GM18951 (cell line): ENCODE results near the gene SWAP70.
A peak's percentile ranks its signal among the peaks of the same experiment; 100 is the strongest.

Experiments used
- POLR2A ChIP-seq: IDR thresholded peaks from 4 replicates; pipeline ENCODE4 v1.6.1; 2011; ENCODE audit warnings: mild to moderate bottlenecking; ENCODE audit not compliant: insufficient read length, insufficient read depth; ENCODE audit errors: extremely low read depth
- in situ Hi-C: fragments of 300-500 bp; cut with MboI; formaldehyde crosslinking; loops from one replicate; pipeline ENCODE4 v1.12.0; 2022; ENCODE audit warnings: low sequenced_read_pairs, mixed read lengths, inconsistent platforms; ENCODE audit not compliant: unreplicated experiment

Gene SWAP70

DNA sequence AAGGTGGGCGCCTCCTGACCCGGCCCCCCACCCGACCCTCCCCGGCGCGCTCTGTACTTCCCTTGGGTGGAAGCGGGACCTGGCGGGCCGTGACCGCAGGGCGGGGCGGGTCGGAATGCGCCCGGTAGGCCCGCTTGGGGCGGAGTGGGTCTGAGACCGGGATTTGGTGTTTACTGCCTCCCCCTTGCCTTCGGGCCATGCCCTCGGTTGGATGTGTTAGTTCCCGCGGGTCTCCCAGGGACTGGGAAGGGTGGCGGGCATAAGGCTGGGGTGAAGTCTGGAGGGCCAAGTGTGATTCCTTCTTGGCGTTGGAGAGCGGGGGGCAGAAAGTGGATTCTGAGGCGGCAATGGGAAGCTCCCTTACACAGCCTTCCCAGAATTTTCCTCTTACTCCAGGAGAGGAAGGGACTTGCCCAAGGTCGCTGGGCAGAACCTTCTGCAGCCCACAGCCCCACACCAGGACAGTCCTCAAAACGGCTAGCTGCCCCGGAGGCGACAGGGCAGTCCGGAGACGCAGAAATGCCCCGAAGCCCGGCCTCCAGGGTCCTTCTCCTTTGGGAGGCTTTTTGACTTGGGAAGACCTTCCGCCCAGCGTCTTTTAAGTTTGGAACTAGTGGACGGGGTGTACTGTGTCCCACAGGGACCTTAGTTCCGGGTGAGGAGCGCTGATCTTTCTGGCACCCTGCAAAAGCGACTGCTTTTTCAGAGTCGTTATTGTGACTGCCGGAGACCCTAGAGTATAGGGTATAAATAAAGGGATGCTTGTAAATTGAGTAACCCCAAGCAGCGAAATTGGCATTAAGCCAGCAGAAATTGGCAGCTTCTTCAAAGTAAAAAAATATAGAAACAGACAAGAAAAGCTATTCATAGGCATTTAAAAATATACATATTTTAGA is 647 bp downstream of the SWAP70 start:
- no peak for TF ChIP-seq POLR2A
- in situ Hi-C loops, result no loop called here

DNA sequence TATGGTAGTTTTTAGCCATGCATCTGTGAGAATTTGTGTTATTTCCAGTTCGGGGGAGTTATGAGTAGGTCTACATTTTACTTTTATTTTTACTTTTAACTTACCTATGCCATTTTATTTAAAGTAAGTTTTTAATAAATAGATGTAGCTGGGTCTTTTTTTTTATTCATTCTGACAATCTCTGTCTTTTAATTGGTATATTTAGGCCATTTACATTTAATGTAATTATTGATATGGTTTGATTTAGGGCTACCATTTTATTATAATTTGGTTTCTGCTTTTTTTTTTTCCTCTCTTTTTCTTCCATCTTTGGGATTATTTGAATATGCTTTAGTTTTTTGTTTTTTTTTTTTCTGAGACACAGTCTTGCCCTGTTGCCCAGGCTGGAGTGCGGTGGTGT is 1.9 kb downstream of the SWAP70 start:
- in situ Hi-C loops, result no loop called here
- TF ChIP-seq POLR2A, result no peak

DNA sequence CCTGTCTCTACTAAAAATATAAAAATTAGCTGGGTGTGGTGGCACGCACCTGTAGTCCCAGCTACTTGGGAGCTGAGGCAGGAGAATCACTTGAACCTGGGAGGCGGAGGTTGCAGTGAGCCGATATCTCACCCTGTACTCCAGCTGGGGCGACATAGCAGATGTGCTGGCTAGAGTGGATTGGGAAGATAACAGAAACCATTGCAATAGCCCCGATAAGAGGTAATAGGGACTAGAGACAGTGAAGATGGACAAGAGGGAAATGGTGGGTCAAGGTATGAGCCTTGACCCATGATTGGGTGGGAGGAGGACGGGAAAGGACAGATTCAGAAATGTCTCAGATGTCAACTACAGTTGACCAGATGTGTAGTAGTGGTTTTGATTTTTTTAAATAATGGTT is 6.1 kb downstream of the SWAP70 start:
- in situ Hi-C loops, result no loop called here

DNA sequence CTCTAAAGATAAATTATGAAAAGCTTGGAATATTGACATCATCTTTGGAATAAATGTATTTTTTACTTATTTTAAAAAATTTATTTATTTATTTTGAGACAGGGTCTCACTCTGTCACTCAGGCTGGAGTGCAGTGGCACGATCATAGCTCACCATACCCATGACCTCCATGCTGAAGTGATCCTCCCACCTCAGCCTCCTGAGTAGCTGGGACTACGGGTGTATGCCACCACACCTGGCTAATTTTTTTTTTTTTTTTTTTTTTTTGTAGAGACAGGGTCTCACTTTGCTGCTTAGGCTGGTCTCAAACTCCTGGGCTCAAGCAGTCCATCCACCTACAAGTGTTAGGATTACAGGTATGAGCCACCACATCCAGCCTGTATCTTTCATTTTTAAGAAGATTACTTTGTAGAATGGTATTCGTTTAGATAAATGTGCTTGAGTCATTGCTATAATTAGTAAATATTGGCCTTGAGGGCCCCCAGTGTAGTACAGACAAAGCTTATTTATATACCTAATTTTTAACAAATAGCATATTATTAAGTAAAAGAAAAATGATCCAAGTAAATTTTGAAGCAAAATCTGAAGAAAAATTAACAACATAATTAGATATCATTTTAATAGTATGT is 8.5 kb downstream of the SWAP70 start:
- TF ChIP-seq POLR2A, result no peak
- in situ Hi-C loops, result no loop called here

More for the DNA sequence above, 6.1 kb downstream of the SWAP70 start:
- no peak for TF ChIP-seq POLR2A

GRCh38 chr11:9672918-9673317 is 9.0 kb downstream of the SWAP70 start:
- in situ Hi-C loops, result no loop called here
- TF ChIP-seq POLR2A, result no peak

GRCh38 chr11:9675691-9676090 is 11.8 kb downstream of the SWAP70 start:
- in situ Hi-C loops, result no loop called here
- no peak for TF ChIP-seq POLR2A

DNA sequence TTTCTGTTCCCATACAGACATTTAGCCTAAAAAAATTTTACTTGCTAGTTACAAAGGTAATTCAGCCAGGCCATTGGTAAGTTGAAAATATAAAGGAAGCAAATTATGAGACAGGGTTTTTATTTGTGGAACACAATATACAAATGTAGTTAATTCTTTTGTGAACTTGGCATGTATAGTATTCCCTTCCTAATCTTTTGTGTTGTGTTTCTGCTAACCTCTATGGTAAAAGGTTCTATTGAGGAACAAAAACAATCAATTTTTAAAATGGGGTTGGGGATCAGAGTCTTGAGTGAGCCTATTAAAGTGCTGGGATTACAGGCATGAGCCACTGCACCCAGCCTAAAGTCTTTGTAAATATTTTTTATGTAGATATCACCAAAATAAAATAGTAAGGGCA is 14.1 kb downstream of the SWAP70 start:
- in situ Hi-C loops, result no loop called here

DNA sequence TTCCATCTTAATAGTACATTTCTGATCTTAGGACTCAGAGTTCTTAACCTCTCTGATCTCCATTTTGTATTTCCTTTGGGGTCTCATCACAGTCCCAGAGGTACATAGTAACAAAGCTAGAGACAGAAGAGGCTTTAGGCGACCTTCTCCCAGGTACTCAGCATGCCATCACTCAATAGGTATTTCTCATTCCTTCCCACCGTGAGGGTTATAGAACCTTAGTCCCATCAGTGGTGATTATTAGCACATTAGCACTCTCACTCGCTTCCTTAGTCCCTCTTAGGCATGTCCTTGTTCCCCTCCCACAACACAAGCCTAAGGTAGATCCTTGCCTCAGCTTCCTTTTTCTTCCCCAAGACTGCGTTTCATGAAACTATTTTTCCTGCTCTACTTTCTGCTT is 14.7 kb downstream of the SWAP70 start:
- TF ChIP-seq POLR2A, result no peak
- in situ Hi-C loops, result no loop called here

More for the DNA sequence above, 14.1 kb downstream of the SWAP70 start:
- no peak for TF ChIP-seq POLR2A

DNA sequence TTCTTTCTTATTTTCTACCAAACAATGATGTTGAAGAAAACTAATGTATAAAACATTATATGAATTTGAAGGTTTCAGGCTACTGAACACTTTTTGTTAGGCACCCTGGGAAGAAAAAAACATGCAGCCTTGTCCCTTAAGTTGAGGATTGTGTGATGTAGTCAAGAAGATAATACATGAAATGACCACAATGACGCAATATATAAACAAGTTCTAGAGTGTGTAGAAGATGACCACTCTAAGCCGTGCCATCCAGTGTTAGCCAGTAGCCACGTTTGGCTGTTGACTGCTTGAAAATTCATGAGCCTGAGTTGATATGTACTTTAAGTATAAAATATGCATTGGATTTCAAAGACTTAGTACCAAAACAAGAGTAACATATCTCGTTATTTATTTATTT is 16.2 kb downstream of the SWAP70 start:
- in situ Hi-C loops, result no loop called here
- no peak for TF ChIP-seq POLR2A

- no peak for TF ChIP-seq POLR2A
These were observed 17.9 kb downstream of the SWAP70 start for GRCh38 chr11:9681583-9682372.

GRCh38 chr11:9687711-9688477 is 24.0 kb downstream of the SWAP70 start:
- no peak for TF ChIP-seq POLR2A
- in situ Hi-C loops, result no loop called here

More at GRCh38 chr11:9681583-9682372, 17.9 kb downstream of the SWAP70 start:
- in situ Hi-C loops, result no loop called here

GRCh38 chr11:9688716-9689511 is 25.0 kb downstream of the SWAP70 start:
- in situ Hi-C loops, result no loop called here
- TF ChIP-seq POLR2A, result peak; percentile 23
